ENCODE results near the gene GBX2. TPM values are rescaled to one million over a fixed set of nuclear protein-coding genes. Genes with fewer than 3 reads are reported as not detected.

GBX2 gene
- polyA plus RNA-seq, 2 donors = not detected

- WGBS, 2 donors = 55 to 57% methylated on average over 21 of the region's 21 CpGs
- no peak overlapping the region for H3K27ac ChIP-seq (ENCODE audit: low read depth in 2 of 2, low read length in 1 of 2)
- H3K4me3 ChIP-seq (ENCODE audit: low read depth in 1 of 2, low read length in 2 of 2) = no peak overlapping the region
- H3K36me3 ChIP-seq (ENCODE audit: control insufficient read depth in 2 of 2, insufficient read depth in 2 of 2, low read length in 1 of 2) = no peaks in the 10 kb centered on the region
- H3K4me1 ChIP-seq (ENCODE audit: control insufficient read depth in 2 of 2, insufficient read depth in 2 of 2, low read length in 1 of 2) = peaks cover 5 to 6% of the 10 kb centered on the region in 2 donors
- peaks cover 0 to 7% of the 10 kb centered on the region in 2 donors for H3K9me3 ChIP-seq (ENCODE audit: control insufficient read depth in 2 of 2, insufficient read depth in 1 of 2, low read depth in 1 of 2, low read length in 1 of 2)
- H3K27me3 ChIP-seq (ENCODE audit: control insufficient read depth in 1 of 2, insufficient read depth in 2 of 2, low read length in 2 of 2) = peaks cover 3 to 31% of the 10 kb centered on the region in 2 donors
These were observed 8.8 kb upstream of the GBX2 start for GRCh38 chr2:236176951-236177350.

- Histone ChIP-seq H3K4me1 (ENCODE audit: control insufficient read depth in 2 of 2, insufficient read depth in 2 of 2, low read length in 1 of 2) (peaks cover 5 to 6% of the 10 kb centered on the region in 2 donors), H3K4me3 (ENCODE audit: low read depth in 1 of 2, low read length in 2 of 2) (no peak overlapping the region), H3K27ac (ENCODE audit: low read depth in 2 of 2, low read length in 1 of 2) (no peak overlapping the region), H3K27me3 (ENCODE audit: control insufficient read depth in 1 of 2, insufficient read depth in 2 of 2, low read length in 2 of 2) (peaks cover 3 to 31% of the 10 kb centered on the region in 2 donors), H3K9me3 (ENCODE audit: control insufficient read depth in 2 of 2, insufficient read depth in 1 of 2, low read depth in 1 of 2, low read length in 1 of 2) (peaks cover 0 to 7% of the 10 kb centered on the region in 2 donors), H3K36me3 (ENCODE audit: control insufficient read depth in 2 of 2, insufficient read depth in 2 of 2, low read length in 1 of 2) (no peaks in the 10 kb centered on the region)
- WGBS, 2 donors = 9 to 18% methylated on average over 7 of the region's 7 CpGs
These were observed 8.2 kb upstream of the GBX2 start for GRCh38 chr2:236176417-236176816.

- Histone ChIP-seq H3K36me3 (ENCODE audit: control insufficient read depth in 2 of 2, insufficient read depth in 2 of 2, low read length in 1 of 2) (no peaks in the 10 kb centered on the region), H3K9me3 (ENCODE audit: control insufficient read depth in 2 of 2, insufficient read depth in 1 of 2, low read depth in 1 of 2, low read length in 1 of 2) (peaks cover 0 to 7% of the 10 kb centered on the region in 2 donors), H3K27me3 (ENCODE audit: control insufficient read depth in 1 of 2, insufficient read depth in 2 of 2, low read length in 2 of 2) (peaks cover 6 to 37% of the 10 kb centered on the region in 2 donors), H3K27ac (ENCODE audit: low read depth in 2 of 2, low read length in 1 of 2) (no peak overlapping the region), H3K4me1 (ENCODE audit: control insufficient read depth in 2 of 2, insufficient read depth in 2 of 2, low read length in 1 of 2) (peaks cover 5 to 6% of the 10 kb centered on the region in 2 donors), H3K4me3 (ENCODE audit: low read depth in 1 of 2, low read length in 2 of 2) (no peak overlapping the region)
- WGBS, 2 donors = 38 to 46% methylated on average over 6 of the region's 6 CpGs
These were observed 7.5 kb upstream of the GBX2 start for GRCh38 chr2:236175548-236176150.

- no peaks in the 10 kb centered on the region for H3K36me3 ChIP-seq (ENCODE audit: control insufficient read depth in 2 of 2, insufficient read depth in 2 of 2, low read length in 1 of 2)
- peaks cover 0 to 8% of the 10 kb centered on the region in 2 donors for H3K9me3 ChIP-seq (ENCODE audit: control insufficient read depth in 2 of 2, insufficient read depth in 1 of 2, low read depth in 1 of 2, low read length in 1 of 2)
- 10 to 15% methylated on average over 23 of the region's 23 CpGs for WGBS, 2 donors
- peaks cover 5 to 10% of the 10 kb centered on the region in 2 donors for H3K4me1 ChIP-seq (ENCODE audit: control insufficient read depth in 2 of 2, insufficient read depth in 2 of 2, low read length in 1 of 2)
- no peak overlapping the region for H3K27ac ChIP-seq (ENCODE audit: low read depth in 2 of 2, low read length in 1 of 2)
- H3K27me3 ChIP-seq (ENCODE audit: control insufficient read depth in 1 of 2, insufficient read depth in 2 of 2, low read length in 2 of 2) = peaks cover 12 to 42% of the 10 kb centered on the region in 2 donors
- no peak overlapping the region for H3K4me3 ChIP-seq (ENCODE audit: low read depth in 1 of 2, low read length in 2 of 2)
These were observed 5.8 kb upstream of the GBX2 start for GRCh38 chr2:236173729-236174607.

- WGBS, 2 donors = 7% methylated on average over 54 to 62 of the region's 62 CpGs
- Histone ChIP-seq H3K36me3 (ENCODE audit: control insufficient read depth in 2 of 2, insufficient read depth in 2 of 2, low read length in 1 of 2) (no peaks in the 10 kb centered on the region), H3K4me3 (ENCODE audit: low read depth in 1 of 2, low read length in 2 of 2) (no peak overlapping the region), H3K27ac (ENCODE audit: low read depth in 2 of 2, low read length in 1 of 2) (no peak overlapping the region), H3K27me3 (ENCODE audit: control insufficient read depth in 1 of 2, insufficient read depth in 2 of 2, low read length in 2 of 2) (peaks cover 16 to 47% of the 10 kb centered on the region in 2 donors), H3K4me1 (ENCODE audit: control insufficient read depth in 2 of 2, insufficient read depth in 2 of 2, low read length in 1 of 2) (peaks cover 8 to 10% of the 10 kb centered on the region in 2 donors), H3K9me3 (ENCODE audit: control insufficient read depth in 2 of 2, insufficient read depth in 1 of 2, low read depth in 1 of 2, low read length in 1 of 2) (peaks cover 5 to 12% of the 10 kb centered on the region in 2 donors)
These were observed 5.0 kb upstream of the GBX2 start for GRCh38 chr2:236173036-236173728.

- Histone ChIP-seq H3K9me3 (ENCODE audit: control insufficient read depth in 2 of 2, insufficient read depth in 1 of 2, low read depth in 1 of 2, low read length in 1 of 2) (peaks cover 5 to 12% of the 10 kb centered on the region in 2 donors), H3K27me3 (ENCODE audit: control insufficient read depth in 1 of 2, insufficient read depth in 2 of 2, low read length in 2 of 2) (peaks cover 16 to 52% of the 10 kb centered on the region in 2 donors), H3K4me1 (ENCODE audit: control insufficient read depth in 2 of 2, insufficient read depth in 2 of 2, low read length in 1 of 2) (peaks cover 13 to 15% of the 10 kb centered on the region in 2 donors), H3K36me3 (ENCODE audit: control insufficient read depth in 2 of 2, insufficient read depth in 2 of 2, low read length in 1 of 2) (no peaks in the 10 kb centered on the region), H3K27ac (ENCODE audit: low read depth in 2 of 2, low read length in 1 of 2) (no peak overlapping the region), H3K4me3 (ENCODE audit: low read depth in 1 of 2, low read length in 2 of 2) (no peak overlapping the region)
- 7 to 8% methylated on average over 46 of the region's 46 CpGs for WGBS, 2 donors
These were observed 4.3 kb upstream of the GBX2 start for GRCh38 chr2:236172255-236173035.

GRCh38 chr2:236171680-236172254, 3.6 kb upstream of the GBX2 start:
- H3K36me3 ChIP-seq (ENCODE audit: control insufficient read depth in 2 of 2, insufficient read depth in 2 of 2, low read length in 1 of 2) = no peaks in the 10 kb centered on the region
- H3K27me3 ChIP-seq (ENCODE audit: control insufficient read depth in 1 of 2, insufficient read depth in 2 of 2, low read length in 2 of 2) = peaks cover 19 to 59% of the 10 kb centered on the region in 2 donors
- peaks cover 19 to 22% of the 10 kb centered on the region in 2 donors for H3K4me1 ChIP-seq (ENCODE audit: control insufficient read depth in 2 of 2, insufficient read depth in 2 of 2, low read length in 1 of 2)
- WGBS, 2 donors = 8% methylated on average over 16 of the region's 16 CpGs
- peak overlapping the region in 1 of 2 donors; percentile 29 for H3K4me3 ChIP-seq (ENCODE audit: low read depth in 1 of 2, low read length in 2 of 2)
- H3K27ac ChIP-seq (ENCODE audit: low read depth in 2 of 2, low read length in 1 of 2) = no peak overlapping the region
- peaks cover 5 to 15% of the 10 kb centered on the region in 2 donors for H3K9me3 ChIP-seq (ENCODE audit: control insufficient read depth in 2 of 2, insufficient read depth in 1 of 2, low read depth in 1 of 2, low read length in 1 of 2)

GRCh38 chr2:236171181-236171679, 3.0 kb upstream of the GBX2 start:
- 6 to 7% methylated on average over 27 of the region's 27 CpGs for WGBS, 2 donors
- Histone ChIP-seq H3K27me3 (ENCODE audit: control insufficient read depth in 1 of 2, insufficient read depth in 2 of 2, low read length in 2 of 2) (peaks cover 21 to 64% of the 10 kb centered on the region in 2 donors), H3K4me1 (ENCODE audit: control insufficient read depth in 2 of 2, insufficient read depth in 2 of 2, low read length in 1 of 2) (peaks cover 24 to 27% of the 10 kb centered on the region in 2 donors), H3K4me3 (ENCODE audit: low read depth in 1 of 2, low read length in 2 of 2) (peak overlapping the region in 1 of 2 donors; percentile 29), H3K9me3 (ENCODE audit: control insufficient read depth in 2 of 2, insufficient read depth in 1 of 2, low read depth in 1 of 2, low read length in 1 of 2) (peaks cover 5 to 15% of the 10 kb centered on the region in 2 donors), H3K27ac (ENCODE audit: low read depth in 2 of 2, low read length in 1 of 2) (no peak overlapping the region), H3K36me3 (ENCODE audit: control insufficient read depth in 2 of 2, insufficient read depth in 2 of 2, low read length in 1 of 2) (no peaks in the 10 kb centered on the region)
